NCI-H2107 (cell line): ENCODE data around the gene AGAP1.
A peak's percentile ranks its signal among the peaks of the same experiment; 100 is the strongest.
"Not testable (repeated sequence)": the region's sequence is repeated elsewhere in the genome, so short reads cannot be mapped to it uniquely, and the experiment has no call there.

Source experiments
- DNase-seq: peaks from one replicate; lab custom pipeline; 2025; lab: John Stamatoyannopoulos, UW

AGAP1 gene

DNA sequence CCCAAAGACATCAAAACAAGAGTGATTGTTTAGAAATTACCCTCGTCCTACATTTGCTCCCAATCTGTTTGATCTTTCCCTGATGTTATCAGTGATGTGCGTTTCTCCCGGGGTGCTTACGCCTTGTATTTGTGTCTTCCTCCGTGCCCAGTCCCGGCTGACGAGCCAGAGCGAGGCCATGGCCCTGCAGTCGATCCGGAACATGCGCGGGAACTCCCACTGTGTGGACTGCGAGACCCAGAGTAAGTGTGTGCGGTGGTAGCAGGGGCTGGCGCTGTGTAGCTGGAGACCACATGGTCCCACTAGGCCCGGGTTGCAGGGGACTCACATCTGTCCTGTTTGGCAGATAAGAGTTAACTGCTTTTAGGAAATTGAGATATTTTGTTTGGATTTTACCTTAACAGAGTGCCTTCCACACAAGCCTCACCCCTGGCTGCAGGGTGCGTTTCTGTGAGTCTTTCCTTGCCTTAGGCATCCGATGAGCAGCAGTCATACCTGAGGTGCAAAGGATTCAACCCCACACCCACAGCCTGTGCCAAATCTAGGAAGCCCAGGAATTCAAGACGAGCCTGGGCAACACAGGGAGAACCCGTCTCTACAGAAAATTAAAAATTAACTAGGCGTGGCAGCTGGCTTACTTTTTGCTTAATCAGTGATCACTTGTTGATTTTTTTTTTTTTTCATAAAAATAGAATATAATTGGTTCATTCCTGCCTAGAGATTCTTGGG lies 546.9 kb downstream of the AGAP1 start:
- DNase-seq = no peak

- DNase-seq = no peak
These were observed 547.8 kb downstream of the AGAP1 start for GRCh38 chr2:236041616-236042015.

DNA sequence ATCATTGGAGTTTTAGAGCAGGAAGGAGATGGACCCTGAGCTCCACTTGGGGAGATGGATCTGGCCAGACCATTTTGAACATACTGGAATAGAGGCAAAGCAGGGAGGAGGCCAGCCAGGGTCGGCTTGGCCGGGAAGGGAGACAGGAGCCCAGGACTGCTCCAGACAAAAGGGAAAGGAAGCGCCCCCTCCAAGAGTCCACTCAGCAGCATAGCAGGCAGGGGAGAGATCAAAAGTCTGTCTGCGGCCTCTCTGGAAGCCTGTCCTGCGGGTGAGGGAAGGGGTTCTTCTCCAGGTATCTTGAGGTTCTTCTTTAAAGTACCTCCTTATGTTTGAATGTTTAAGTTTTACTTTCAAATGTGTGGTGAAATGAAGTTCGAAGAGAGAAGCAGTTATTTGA lies 548.2 kb downstream of the AGAP1 start:
- DNase-seq = no peak

DNA sequence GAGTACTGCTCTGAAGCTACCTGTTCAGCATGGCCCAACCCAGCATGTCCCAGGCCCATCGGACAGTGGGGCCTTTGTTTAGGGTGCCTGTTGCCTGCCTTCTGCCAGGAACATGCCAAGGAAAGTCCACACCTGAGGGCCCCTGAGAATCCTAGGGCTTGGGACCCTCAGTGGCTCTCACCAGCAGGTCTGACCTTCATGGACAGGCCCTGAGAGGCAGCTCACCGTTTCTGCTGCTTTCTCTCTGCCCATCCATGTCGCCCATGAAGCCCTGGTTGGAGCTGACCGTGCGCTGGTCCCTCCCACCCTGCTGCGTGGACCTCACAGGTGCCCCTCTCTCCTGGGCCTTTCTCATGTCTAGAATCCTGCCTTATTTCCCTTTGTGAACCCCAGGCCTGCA lies 550.3 kb downstream of the AGAP1 start:
- no peak for DNase-seq

DNA sequence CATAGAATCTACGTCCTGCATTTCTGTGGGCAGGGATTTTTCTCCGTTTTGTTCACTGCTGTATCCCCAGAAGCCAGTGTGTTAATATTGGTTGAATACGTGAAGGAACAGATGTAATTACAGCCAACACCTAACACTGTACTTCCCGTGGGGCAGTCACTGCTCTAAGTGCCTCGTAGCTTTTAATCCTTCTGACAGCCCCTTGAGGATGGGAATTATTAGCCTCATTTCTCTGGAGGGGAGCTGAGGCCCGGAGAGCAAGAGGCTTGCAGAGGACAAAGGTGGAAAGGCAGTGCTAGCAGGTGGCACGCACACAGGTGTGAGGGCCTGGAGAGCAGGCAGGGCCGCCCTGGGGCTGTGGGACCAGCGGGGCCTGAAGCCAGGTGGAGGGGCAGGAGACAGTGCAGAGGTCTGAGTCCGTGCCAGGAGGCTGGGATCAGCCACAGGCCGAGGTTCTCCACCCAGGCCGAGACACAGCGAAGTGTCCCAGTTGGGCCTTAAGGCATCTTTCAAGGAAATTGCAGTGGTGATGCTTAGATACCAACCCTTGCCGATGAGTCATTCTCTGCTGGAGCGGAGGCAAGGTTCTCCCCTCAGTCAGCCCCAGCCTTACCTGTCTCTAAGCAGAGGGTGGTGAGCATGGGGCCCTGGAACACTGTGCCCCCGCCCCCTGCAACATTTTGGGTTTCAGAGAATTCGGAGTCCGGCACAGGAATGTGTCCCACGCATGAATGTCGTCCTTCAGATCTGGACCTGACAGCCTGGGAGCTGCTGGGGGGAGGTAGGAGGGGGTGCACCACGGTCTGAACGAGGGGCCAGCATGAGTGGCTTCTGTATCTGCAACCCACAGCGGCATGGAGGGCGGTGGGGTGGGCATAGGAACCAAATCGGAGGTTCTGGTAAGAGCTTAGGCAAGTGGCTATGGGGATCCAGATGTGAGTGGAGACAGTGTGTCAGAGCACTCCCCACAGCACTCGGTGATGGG lies 551.7 kb downstream of the AGAP1 start:
- DNase-seq = no peak

DNA sequence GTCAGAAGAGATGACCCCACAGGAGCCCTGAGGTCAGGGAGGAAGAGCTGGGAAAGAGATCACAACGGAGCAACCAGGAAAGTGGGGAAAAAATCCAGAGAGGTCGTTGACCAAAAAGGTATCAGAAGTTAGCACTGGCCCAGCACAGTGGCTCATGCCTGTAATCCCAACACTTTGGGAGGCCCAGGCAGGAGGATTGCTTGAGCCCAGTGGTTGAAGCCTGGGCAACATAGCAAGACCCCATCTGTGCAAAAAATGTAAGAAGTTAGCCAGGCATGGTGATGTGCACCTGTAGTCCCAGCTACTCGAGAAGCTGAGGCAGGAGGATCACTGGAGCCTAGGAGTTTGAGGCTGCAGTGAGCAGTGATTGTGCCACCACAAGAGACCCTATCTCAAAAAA lies 552.9 kb downstream of the AGAP1 start:
- DNase-seq = no peak

DNA sequence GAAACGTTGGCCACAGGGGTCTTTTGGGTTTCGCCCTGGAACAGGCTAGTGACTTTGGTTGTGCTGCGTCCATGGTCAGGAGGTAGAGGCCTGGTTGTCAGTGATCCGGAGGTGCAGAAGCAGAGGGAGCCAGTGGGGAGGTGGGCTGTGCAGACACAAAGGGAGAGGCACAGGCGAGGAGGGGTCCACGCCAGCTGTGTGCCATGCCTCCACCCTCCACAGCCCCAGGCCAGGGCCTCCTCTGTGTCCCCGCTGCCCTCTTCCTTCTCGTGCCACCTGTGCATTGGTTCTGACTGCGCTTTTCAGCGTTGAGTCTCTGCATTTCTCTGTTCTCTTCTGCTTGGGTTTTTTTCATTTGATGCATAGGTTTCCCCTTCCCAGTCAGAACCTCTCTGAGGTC lies 553.3 kb downstream of the AGAP1 start:
- no peak for DNase-seq

DNA sequence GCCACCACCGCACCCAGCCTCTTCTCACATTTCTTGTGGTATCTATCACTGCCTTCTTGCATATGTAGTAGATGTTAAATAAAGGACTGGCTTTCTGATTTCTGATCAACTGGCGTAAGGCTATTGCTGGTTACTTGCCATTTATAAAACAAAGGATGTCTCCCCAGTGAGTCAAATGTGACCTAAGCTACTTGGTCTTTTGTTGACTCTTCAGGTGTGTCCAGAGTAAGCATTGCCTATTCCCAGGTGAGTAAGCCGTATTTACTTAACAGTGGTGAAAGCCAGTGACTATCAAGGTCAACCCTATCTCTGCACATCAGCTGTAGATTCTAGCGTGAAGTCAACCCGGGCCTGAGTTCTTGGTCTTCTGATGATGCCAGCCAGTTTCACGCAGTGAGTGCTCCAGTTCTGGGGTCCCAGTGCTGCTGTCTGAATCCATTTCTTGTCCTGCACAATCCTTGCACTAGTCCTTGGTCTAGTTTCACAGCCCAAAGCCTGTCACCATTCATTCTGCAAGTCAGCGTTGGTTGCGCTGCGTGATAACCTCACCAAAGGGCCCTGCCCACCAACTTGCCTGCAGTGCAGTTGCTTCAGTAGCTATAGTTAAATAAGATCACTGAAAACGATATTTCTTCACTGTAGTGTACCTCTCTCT lies 554.2 kb downstream of the AGAP1 start:
- DNase-seq = no peak

DNA sequence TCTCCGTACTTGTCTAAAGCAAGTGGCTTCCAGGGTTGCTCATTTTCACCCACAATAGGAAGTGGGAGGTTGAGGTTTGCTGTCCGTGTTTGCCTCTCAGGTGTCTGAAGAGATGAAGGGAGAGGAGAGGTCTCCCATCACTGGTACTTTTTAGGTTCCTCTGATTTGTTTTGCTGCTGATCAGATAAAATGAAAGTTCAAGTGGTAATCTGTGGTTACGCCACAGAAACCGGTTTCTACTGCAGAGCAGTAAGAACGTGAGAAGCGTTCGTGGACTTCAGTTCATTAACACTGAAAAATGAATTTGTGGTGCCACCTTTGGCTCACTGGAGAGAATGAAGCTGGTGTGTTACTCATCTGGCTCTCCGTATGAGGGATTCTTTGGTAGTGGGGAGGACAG lies 556.1 kb downstream of the AGAP1 start:
- DNase-seq = peak; percentile 3

GRCh38 chr2:236051351-236051750 lies 557.5 kb downstream of the AGAP1 start:
- no peak for DNase-seq

DNA sequence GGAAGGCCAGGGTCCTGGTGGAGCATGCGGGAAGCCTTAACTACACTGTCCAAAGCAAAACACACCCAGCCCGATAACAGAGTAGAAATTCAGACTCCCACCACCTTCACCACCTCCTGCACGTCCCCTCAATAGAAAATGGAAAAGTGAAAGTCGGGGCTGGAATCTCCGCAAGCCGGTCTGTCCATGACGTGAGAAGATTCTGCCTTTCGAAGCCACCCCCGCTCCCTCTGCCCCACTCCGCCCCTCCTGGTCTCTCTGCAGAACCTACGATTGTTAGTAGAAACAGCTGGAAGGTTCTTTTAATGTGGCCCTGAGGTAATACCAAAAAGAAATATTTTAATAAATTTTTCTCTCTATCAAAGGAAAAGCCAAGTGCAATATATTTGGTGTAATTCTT lies 558.0 kb downstream of the AGAP1 start:
- no peak for DNase-seq

GRCh38 chr2:236052206-236052605 lies 558.4 kb downstream of the AGAP1 start:
- DNase-seq = no peak

DNA sequence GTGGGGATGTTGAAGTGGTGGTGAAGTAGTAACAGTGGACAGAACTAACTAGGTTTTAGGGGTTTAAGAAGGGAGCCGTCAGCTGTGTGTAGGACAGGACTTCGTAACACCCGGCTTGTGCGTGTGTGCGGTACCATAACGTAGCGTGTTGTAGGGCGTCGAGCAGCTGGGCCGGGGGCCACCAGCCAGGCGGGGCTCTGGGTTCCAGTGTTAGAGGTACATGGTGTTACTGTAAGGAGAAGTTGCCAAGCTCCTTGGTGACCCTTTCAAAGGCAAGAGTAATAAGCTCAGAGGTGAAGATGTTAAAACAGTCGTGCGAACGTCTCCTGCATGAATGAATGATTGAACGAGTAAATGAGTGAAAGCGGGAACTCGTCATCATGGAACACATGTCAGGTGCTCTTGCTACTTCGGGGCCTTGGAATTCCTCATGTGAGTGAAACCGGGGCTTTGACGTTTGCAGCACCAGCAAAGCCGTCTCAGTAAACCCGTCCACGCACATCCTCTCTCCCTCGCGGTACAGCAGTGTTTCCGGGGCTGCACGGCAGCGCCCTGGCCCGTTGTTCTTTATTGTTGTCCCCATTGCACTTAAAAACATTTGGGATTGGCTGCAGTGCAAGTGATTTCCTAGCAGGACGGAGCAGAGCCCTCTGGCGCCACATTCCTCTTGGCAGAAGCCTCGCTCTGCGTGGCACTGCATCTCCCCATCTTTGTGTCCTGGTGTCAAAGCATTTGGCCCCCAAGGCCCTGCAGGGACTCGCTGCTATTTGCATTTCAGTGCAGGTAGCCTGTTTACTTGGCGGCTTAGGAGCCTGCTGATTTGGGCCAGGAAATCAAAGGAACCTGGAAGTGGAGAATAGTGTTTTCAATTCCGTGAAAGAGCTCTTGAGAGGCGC lies 559.3 kb downstream of the AGAP1 start:
- no peak for DNase-seq

GRCh38 chr2:236054125-236054524 lies 560.3 kb downstream of the AGAP1 start:
- DNase-seq = no peak

DNA sequence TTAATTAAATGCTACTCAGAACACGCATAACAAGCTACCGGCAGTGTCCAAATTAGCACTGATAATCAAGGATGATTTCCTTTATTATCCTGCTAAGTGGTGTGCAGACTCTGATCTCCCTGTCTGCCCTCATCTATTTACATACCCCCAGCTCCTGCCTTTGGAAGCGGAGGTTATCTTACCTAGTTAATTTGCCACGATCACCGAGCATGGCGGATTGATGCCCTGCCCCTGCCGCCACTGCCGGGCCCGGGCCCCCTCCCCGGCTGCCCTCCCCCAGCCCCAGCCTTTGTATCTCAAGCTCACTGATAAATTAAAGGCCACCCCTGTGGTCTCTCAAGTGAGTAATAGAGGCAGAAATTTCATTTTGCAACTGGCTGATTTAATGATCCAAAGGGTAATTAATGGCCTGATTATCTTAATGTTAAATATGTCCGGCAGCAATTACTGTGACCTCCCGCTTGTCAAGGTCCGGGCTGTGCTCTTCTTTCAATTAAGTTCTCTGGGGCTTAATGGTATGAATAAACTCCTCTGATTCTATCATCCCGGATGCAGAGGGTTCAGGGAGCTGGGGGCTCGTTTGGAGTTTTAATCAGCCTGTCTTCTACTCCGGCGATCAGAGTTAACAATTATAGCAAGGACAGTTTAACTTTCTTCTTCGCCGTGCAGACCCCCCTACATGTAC lies 560.9 kb downstream of the AGAP1 start:
- no peak for DNase-seq

DNA sequence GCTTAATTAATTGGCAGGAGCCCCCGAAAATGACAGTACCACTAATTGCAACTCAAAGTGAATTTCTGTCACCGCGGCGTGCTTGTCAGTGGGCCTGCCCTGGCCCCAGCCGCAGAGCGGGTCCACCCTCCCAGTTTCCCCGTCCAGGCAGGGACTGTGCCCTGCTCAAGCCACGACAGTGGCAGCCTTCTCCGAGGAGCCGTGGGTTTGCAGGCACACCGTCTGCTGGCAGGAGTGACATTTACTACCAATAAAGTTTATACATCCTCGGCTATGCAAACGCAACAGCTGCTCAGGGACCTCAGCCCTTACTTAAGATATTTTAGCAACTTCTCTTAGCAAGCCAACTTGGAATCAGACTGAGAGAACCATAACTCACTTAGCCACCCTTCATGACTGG lies 561.6 kb downstream of the AGAP1 start:
- DNase-seq = no peak

- no peak for DNase-seq
These were observed 562.3 kb downstream of the AGAP1 start for GRCh38 chr2:236056141-236056540.

- DNase-seq = no peak
These were observed 563.5 kb downstream of the AGAP1 start for GRCh38 chr2:236057375-236057774.

- no peak for DNase-seq
These were observed 567.7 kb downstream of the AGAP1 start for GRCh38 chr2:236061497-236061896.

- no peak for DNase-seq
These were observed 568.1 kb downstream of the AGAP1 start for GRCh38 chr2:236061899-236062298.

- not testable (repeated sequence) for DNase-seq
These were observed 569.0 kb downstream of the AGAP1 start for GRCh38 chr2:236062806-236063205.
